ENCODE data around the gene C10orf105. TPM values are rescaled to one million over a fixed set of nuclear protein-coding genes. Genes with fewer than 3 reads are reported as not detected.

The C10orf105 gene
- not detected in 5 replicates for total RNA-seq (2022; extraction: Qiagen RNA extraction)

GRCh38 chr10:71719464-71720201 is at the start of gene C10orf105:
TSS of gene C10orf105 (minus strand) at chr10:71719778. CDS start at chr10:71716337, 3,441 bp downstream.

Other genes with a start within 250 kb of the C10orf105 start
- 26.3 to 38.8 TPM (median 33.7 TPM) in 5 replicates for gene VSIR, start 53.7 kb upstream of the C10orf105 start, total RNA-seq (2022; extraction: Qiagen RNA extraction)
- 775 to 988 TPM (median 873 TPM) in 5 replicates for gene PSAP, start 131.5 kb upstream of the C10orf105 start, total RNA-seq (2022; extraction: Qiagen RNA extraction)
- gene CHST3, start 244.6 kb upstream of the C10orf105 start, total RNA-seq (2022; extraction: Qiagen RNA extraction), result 41.1 to 53.7 TPM (median 47.1 TPM) in 5 replicates

Data from A549 treated with Mapracorat at 1 μM for 4 hours (cell line).